GM21717 (cell line): Measurements from ENCODE around the gene RNF11.
"Not testable (repeated sequence)": the region's sequence is repeated elsewhere in the genome, so short reads cannot be mapped to it uniquely, and the experiment has no call there.

Experiments
- ATAC-seq: cut with Tn5 transposase; IDR thresholded peaks from one replicate; pipeline ENCODE4 v1.9.1; 2021; ENCODE audit warnings: mild to moderate bottlenecking, moderate library complexity; ENCODE audit not compliant: unreplicated experiment

The RNF11 gene

DNA sequence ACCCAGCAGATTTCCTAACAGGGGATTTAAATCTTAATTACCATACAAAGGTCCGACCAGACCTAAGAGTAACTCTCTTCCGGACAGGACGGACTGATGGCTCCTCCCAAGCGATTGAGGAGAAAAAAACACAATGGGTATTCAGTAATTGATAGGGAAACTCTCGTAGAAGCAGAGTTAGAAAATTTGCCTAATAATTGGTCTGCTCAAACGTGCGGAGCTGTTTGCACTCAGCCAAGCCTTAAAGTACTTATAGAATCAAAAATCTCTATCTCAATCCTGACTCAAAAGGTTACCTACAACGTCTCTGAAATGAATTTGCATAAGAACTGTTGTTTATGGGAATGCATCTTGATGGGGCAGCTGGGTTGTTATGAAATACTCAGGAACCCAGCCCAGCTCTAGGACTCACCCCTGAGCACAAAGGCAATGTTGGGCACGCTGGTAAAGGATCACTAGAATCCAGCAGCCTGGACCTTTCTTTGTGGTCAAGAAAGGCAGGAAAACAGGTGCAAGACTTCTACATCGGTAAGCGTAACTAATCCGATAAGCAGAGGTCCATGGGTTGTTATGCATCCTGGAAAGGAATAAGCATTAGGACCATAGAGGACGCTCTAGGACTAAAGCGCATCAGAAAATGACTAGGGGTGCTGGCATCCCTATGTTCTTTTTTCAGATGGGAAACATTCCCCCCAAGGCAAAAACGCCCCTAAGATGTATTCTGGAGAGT is 8.7 kb upstream of the RNF11 start:
- not testable (repeated sequence) for ATAC-seq

DNA sequence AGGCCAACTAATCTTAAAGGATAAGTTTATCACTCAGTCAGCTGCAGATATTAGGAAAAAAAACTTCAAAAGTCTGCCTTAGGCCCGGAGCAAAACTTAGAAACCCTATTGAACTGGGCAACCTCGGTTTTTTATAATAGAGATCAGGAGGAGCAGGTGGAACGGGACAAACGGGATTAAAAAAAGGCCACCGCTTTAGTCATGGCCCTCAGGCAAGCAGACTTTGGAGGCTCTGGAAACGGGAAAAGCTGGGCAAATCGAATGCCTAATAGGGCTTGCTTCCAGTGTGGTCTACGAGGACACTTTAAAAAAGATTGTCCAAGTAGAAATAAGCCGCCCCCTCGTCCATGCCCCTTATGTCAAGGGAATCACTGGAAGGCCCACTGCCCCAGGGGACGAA is 7.6 kb upstream of the RNF11 start:
- not testable (repeated sequence) for ATAC-seq

- no peak for ATAC-seq
Measured at GRCh38 chr1:51230501-51231078, 5.5 kb upstream of the RNF11 start.

DNA sequence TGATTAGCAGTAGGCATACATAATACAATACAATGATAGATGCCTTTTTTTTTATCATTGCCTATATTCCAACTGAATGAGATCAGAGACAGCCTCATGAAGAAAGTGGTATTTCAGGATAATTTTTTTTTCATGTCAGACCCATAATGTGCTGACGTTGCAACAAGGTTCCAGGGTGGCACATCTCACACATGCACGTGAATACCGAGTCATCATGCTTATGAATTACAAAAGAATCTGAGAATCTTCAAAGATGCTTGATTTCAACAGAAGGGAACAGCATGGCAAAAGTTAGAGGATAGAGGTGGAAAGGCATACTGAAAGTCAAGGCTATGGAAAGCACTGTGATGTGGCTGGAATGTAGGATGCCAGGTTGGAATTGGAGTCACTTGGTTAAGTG is 5.0 kb upstream of the RNF11 start:
- no peak for ATAC-seq

DNA sequence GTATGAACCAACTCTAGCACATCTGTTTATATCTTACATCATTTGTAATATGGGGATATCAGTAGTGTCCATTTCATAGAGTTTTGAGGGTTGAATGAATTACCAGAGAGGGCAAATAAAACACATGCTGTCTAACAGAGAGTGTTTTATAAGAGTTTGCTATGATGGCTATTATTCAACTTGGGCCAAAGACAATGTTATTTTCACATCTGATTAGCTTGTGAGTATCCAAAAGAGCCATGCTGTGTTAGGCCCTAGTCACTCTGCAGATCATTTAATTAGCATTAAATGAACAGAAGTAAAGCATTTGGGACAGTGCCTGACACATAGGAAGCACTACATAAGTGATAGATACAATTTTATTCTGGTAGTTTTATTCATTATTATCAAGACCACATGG is 4.2 kb upstream of the RNF11 start:
- ATAC-seq, result no peak

GRCh38 chr1:51234236-51234635 is 1.8 kb upstream of the RNF11 start:
- not testable (repeated sequence) for ATAC-seq

DNA sequence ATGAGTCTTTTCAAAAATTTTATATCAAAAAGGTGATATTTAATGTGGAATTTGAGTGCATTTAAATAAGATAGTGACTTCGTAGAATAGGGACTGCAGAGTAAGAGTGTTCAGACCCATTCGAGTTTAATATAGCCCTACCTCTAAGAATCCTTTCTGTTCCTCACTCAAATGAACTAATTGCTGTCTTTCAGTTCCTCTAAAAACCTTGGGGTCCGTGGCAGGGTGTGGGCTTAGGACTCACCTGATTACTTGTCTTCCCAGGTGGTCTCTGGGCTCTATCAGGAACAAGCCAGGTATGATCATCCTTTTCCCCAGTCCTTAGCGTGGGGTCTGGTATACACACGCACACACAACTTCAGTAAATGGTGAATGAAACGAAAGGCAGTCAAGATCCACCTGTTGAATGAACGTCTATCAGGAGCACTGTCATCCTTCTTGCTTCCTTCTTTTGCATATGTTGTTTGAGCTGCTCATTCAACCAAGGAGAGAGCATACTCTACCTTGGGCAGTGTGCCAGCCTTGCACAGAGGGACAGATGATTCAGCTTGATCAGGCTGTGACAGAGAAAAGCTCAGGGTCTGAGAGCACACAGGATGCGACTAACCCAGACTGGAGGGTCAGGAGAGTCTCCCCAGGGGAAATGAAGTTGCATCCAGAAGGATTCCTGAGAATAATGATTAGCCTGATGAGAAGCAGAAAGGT is 1.2 kb upstream of the RNF11 start:
- peak; percentile 63 for ATAC-seq

GRCh38 chr1:51236531-51237350 is 668 bp downstream of the RNF11 start:
- ATAC-seq, result peak; percentile 22

DNA sequence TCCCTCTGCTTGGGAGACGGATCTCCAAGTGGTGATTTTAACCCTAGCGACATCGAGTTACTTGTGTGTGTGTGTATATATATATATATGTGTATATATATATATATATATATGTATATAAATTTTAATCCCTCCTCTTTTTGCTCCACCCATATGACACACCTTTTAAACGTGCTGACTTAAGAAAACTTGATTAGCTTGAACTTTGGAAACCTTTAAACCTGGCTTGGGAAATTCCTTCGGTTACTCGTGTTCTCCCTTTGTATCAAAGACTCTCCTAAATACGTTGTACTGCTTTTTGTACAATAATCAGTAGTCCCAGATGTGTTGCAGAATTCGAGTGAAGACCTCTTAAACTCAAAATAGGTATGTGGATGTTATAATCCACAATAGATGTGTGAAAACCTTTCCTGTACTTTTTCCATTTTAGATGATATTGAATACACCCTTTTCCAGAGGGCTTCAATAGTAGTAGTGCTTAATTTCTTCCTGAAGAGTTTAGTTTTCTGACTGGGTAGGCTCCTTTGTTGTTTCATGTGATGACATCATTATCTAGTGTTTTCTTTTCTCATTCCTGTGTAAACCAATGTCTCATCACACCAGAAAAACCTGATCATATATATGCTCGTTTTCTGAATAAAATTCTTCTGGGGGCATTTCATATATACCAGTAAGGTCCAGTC is 1.4 kb downstream of the RNF11 start:
- ATAC-seq, result no peak

GRCh38 chr1:51238034-51238403 is 1.9 kb downstream of the RNF11 start:
- no peak for ATAC-seq

GRCh38 chr1:51240084-51240483 is 4.0 kb downstream of the RNF11 start:
- ATAC-seq, result no peak

DNA sequence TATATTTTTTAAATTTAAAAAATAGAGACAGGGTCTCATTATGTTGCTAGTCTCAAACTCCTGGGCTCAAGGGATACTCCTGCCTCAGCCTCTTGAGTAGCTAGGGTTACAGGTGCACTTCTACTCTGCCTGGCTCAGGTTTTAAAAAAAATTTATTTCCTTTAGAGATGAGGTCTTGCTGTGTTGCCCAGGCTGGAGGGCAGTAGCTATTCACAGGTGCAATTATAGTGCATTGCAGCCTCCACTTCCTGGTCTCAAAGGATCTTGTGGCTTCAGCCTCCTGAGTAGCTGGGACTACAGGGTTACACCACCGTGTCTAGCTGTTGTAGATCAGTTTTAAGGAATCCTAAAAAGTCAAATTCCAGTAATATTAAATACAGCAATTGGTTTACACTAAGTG is 5.0 kb downstream of the RNF11 start:
- ATAC-seq, result no peak

DNA sequence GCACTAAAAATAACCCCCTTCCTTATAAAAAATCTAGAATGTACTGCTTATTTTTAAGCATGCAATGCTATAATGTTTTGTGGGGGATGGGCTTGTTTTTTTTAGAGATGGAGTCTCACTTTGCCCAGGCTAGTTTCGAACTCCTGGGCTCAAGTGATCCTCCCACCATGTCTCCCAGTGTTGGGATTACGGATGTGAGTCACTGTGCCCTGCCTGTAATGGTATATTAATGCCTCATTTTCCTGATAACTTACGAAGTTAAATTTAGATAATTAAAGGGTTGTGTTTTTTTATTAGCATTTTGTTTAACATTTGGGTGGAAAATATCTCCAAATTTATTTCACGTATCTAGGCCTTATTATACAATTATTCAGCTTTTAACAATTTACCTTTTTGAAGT is 6.5 kb downstream of the RNF11 start:
- no peak for ATAC-seq

GRCh38 chr1:51247022-51247421 is 10.9 kb downstream of the RNF11 start:
- peak; percentile 86 for ATAC-seq

- no peak for ATAC-seq
Measured at GRCh38 chr1:51247499-51247898, 11.4 kb downstream of the RNF11 start.

DNA sequence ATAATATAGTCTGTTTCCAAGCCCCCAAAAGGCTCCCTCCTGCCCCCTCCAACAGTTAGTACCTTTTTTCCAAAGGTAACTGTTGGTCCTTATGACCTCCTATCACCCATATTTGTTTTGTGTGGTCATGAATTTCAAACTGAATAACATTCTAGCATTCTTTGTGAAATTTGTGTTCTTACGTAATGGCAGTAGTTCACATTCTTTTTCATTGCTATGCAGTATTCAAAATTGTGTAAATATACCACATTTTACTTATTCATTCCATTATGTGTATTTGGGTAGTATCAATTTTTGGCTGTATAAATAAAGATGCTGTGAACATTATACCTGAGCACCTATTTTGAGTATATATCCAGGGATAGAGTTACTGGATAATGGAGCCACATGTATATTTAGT is 13.4 kb downstream of the RNF11 start:
- no peak for ATAC-seq

- not testable (repeated sequence) for ATAC-seq
Measured at GRCh38 chr1:51250729-51251128, 14.7 kb downstream of the RNF11 start.

- ATAC-seq, result not testable (repeated sequence)
Measured at GRCh38 chr1:51251165-51251564, 15.1 kb downstream of the RNF11 start.

- no peak for ATAC-seq
Measured at GRCh38 chr1:51252366-51252765, 16.3 kb downstream of the RNF11 start.

- ATAC-seq, result no peak
Measured at GRCh38 chr1:51253691-51254090, 17.6 kb downstream of the RNF11 start.

- ATAC-seq, result no peak
Measured at GRCh38 chr1:51255331-51255730, 19.3 kb downstream of the RNF11 start.
